Stimulated activated naive CD8-positive, alpha-beta T cell treated with anti-CD3 and anti-CD28 coated beads, Interleukin-15, amount 100 ng/mL, for 72 hours (primary cell): Measurements from ENCODE around the gene ABCD3.

Experiments used
- ATAC-seq: fragments of 150-1000 bp; cut with Tn5 transposase; 2 replicates; pipeline ENCODE4 v1.10.0; 2021; ENCODE audit warnings: mild to moderate bottlenecking, moderate library complexity
- DNase-seq, 2 donors: peaks; one replicate each; pipeline ENCODE4 v3.0.0; 2021 to 2022
- H3K27ac Mint-ChIP-seq, 2 donors: one replicate each; pipeline ENCODE4 v1.8.0; 2022; ENCODE audit warnings: mild to moderate bottlenecking in 2 of 2, mixed read lengths in 2 of 2, moderate library complexity in 2 of 2
- H3K27me3 Mint-ChIP-seq: one replicate; pipeline ENCODE4 v1.8.0; 2022; ENCODE audit warnings: mixed read lengths
- H3K4me1 Mint-ChIP-seq: one replicate; pipeline ENCODE4 v1.8.0; 2022; ENCODE audit warnings: mild to moderate bottlenecking, mixed read lengths
- H3K4me3 Mint-ChIP-seq, 2 donors: one replicate each; pipeline ENCODE4 v1.8.0; 2022; ENCODE audit warnings: mild to moderate bottlenecking in 2 of 2, mixed read lengths in 2 of 2, moderate library complexity in 1 of 2
- H3K9me3 Mint-ChIP-seq, 2 donors: one replicate each; pipeline ENCODE4 v1.8.0; 2022; ENCODE audit warnings: mixed read lengths in 2 of 2

Gene ABCD3

DNA sequence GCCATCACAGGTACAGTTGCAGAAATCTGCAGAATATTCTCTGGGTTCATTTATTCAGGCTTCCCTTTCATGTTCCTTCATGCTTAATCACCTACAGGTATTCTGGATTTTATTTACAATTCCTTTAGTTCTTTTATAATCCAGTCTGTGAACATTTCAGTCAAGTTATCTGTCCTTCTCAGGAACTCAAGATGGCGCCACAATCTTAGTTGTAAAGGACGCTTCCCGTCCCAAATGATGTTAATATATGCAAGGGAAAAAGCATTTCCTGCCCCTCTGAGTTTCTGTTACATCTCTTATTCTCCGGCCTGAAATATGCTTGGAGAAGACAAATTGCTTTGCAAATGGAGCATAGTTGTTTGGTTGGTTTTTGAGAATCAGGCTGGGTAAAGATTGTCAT lies 104.1 kb downstream of the ABCD3 start:
- Mint-ChIP-seq H3K4me3 (no peak overlapping the region), H3K9me3 (no peaks in the 10 kb centered on the region), H3K27ac (no peak overlapping the region), H3K4me1 (no peaks in the 10 kb centered on the region), H3K27me3 (no peaks in the 10 kb centered on the region)
- DNase-seq (no peak), ATAC-seq (no peak)

DNA sequence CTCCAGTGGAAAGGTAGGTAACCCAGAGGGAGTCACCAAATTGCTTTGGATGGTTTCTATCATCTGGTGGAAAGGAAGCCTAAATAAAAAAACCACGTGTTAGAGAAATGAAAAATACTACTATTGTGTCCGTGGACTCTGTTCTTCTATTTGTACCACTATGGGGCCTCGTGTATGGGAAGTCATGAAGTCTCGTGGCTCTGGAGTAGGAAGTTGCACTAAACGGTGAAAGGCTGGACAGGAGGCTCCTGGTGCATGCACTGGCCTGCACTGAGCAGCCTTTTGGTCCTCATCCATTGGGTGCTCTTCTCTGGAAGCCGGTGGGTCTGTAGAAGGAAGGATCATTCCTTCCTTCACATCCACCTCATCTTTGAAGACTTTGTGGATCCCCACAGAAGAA lies 106.3 kb downstream of the ABCD3 start:
- no peaks in the 10 kb centered on the region for H3K27me3 Mint-ChIP-seq
- no peak for DNase-seq
- H3K4me3 Mint-ChIP-seq = no peak overlapping the region
- H3K27ac Mint-ChIP-seq = no peak overlapping the region
- no peaks in the 10 kb centered on the region for H3K9me3 Mint-ChIP-seq
- ATAC-seq = no peak
- no peaks in the 10 kb centered on the region for H3K4me1 Mint-ChIP-seq

DNA sequence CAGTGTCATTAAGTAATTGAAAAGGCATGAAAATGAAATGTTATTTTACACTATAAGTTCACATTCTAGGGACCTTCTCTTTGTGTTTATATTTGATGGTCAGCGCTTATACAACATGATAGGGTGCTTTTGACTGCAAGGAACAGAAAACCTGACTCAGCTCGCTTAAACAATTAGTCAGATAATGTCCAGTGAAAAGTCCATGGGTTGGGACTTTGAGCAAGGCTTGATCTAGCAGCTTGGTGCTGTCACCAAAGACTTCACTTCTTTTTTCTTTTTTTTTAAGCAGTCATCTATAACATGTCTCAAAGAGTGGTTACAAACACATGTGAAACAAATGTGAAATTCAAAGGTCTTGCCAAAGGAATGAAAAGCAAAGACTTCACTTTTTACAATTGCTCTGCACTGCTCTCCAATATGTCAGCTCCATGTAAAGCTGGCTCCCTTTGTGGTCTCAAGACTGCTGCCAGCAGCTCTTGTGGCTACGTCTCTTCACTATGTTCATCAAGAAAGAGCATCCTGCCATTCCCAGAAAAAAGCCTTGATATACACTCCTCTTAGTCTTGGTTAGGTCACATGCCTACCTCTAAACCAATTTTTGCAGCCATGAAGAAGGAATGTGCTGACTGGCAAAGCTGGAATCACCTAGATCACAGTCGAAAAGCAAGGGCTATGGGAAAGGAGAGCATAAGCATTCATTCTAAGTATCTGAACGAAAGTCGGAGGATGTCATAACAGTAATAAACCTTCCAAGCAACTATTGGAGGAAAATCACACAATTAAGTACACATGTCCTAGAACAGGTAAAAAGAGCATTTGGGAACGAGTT lies 108.2 kb downstream of the ABCD3 start:
- Mint-ChIP-seq H3K4me3 (no peak overlapping the region), H3K27me3 (no peaks in the 10 kb centered on the region), H3K9me3 (no peaks in the 10 kb centered on the region), H3K4me1 (no peaks in the 10 kb centered on the region), H3K27ac (no peak overlapping the region)
- no peak for DNase-seq
- no peak for ATAC-seq

DNA sequence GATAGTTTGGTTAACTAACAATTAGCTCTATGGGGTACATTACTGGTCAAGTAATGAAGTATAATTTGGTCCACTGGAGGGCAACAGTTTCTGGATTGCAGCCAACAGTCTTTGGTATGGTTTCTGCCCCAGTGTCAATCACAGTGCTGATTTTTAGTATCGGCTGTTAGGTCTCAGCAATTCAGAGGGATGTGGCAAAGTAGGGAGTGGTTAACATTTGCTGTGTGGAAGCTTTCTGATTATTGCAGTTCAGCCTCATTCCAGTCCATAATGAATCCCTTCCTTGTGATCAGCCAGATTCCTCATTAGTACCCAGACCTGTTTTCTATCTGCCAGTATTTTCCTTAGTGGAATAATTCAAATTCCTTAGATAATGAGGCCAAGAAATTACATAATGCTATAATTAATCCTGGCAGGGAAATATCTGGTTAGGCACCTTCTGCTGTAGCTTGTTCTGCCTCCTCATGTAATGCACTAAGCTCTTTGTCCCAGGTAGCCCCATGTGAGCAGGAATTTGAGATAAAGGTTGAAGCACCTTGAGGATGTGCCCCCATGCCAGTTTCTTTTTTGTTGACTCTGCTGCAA lies 109.3 kb downstream of the ABCD3 start:
- no peaks in the 10 kb centered on the region for H3K9me3 Mint-ChIP-seq
- H3K4me1 Mint-ChIP-seq = no peaks in the 10 kb centered on the region

DNA sequence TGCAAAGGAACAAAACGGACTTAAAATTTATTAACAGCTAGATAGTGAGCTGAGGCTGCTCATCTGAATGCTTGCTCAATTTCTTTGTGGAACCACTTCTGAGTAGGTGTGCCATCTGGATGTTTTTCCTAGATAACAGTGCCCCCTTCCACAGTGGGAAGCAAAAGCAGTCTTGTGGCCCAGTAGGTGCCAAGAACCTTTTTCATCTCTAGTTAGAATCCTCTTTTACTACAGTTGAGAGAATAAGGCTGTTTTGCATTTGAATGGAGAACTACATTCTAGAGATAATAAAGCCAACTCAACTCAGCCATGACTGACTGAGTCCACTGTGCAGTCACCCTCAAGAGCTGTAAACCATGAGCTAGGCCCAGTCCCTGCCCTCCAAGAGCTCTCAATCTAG lies 110.1 kb downstream of the ABCD3 start:
- Mint-ChIP-seq H3K27me3 (no peaks in the 10 kb centered on the region), H3K9me3 (no peaks in the 10 kb centered on the region), H3K4me3 (no peak overlapping the region), H3K27ac (no peak overlapping the region), H3K4me1 (no peaks in the 10 kb centered on the region)
- ATAC-seq = no peak
- no peak for DNase-seq

More for the DNA sequence above, 109.3 kb downstream of the ABCD3 start:
- H3K27me3 Mint-ChIP-seq = no peaks in the 10 kb centered on the region
- H3K27ac Mint-ChIP-seq = no peak overlapping the region
- no peak for DNase-seq
- H3K4me3 Mint-ChIP-seq = no peak overlapping the region
- ATAC-seq = no peak

DNA sequence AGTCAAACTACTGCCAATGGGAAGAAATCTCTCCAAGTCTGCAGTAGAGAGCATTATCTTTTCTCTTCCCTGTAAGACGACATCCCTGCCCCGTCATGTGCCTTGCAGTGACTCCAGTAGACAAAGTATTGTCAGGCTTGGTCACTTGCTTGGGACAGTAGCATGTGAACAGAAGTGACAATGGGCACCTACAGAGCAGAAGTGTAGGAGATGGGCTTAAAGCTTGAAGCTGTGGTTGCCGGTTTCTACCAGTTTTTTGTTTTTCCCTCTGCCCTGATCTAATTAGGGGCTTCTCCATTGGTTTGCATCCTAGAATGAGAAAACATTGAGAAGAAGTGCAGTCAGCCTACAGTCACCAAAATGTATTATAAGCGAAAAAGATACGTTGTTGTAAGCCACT lies 110.6 kb downstream of the ABCD3 start:
- Mint-ChIP-seq H3K27me3 (no peaks in the 10 kb centered on the region), H3K9me3 (no peaks in the 10 kb centered on the region), H3K4me1 (no peaks in the 10 kb centered on the region), H3K4me3 (no peak overlapping the region), H3K27ac (peak overlapping the region in 1 of 2 donors; percentile 34)
- DNase-seq (no peak), ATAC-seq (no peak)

DNA sequence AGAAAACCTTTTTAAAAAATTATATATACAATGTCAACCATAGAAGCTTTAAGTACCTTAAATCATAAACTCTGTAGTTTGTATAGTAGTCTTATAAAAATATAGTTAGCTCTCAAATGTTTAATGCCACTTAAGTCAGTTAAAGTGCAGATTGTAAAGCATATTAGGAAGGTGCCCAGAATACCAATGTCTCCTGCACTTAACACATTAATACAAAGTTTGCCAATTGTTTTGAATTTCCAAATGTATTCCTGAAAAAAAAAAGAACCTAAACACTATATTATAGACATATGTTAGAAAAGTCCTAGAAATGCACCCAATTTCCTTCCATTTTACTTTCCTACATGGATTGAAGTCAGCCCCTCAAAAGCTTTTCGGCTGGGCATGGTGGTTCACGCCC lies 111.2 kb downstream of the ABCD3 start:
- H3K4me1 Mint-ChIP-seq = no peaks in the 10 kb centered on the region
- DNase-seq (no peak), ATAC-seq (no peak)
- H3K4me3 Mint-ChIP-seq = no peak overlapping the region
- no peak overlapping the region for H3K27ac Mint-ChIP-seq
- peaks cover under 1% of the 10 kb centered on the region for H3K27me3 Mint-ChIP-seq
- no peaks in the 10 kb centered on the region for H3K9me3 Mint-ChIP-seq

DNA sequence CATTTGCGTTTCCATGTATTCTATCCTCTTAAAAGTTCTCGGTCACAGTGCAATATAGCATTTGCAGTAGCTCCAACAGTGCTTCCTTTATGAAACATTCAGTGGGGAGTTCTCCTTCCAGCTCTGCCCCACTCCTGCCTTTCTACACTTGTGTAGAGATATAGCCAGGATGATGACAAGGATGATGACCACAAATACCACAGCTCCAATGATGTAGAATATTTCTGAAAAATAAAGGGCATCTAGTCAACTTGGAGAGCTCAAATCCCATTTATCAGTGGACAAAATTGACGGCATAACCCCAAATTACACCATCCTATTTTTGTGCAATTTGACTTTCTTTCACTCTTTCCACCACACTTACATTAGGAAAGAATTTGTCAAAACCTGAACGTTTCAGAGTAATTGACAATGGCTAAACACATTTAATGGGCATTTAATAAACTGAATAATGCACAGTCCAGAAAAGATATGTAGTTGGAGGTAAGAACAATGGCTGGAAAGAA lies 112.2 kb downstream of the ABCD3 start:
- ATAC-seq (no peak), DNase-seq (no peak)
- H3K4me3 Mint-ChIP-seq = no peak overlapping the region
- H3K9me3 Mint-ChIP-seq = no peaks in the 10 kb centered on the region
- H3K27ac Mint-ChIP-seq = no peak overlapping the region
- H3K4me1 Mint-ChIP-seq = no peaks in the 10 kb centered on the region
- H3K27me3 Mint-ChIP-seq = peaks cover 10% of the 10 kb centered on the region

DNA sequence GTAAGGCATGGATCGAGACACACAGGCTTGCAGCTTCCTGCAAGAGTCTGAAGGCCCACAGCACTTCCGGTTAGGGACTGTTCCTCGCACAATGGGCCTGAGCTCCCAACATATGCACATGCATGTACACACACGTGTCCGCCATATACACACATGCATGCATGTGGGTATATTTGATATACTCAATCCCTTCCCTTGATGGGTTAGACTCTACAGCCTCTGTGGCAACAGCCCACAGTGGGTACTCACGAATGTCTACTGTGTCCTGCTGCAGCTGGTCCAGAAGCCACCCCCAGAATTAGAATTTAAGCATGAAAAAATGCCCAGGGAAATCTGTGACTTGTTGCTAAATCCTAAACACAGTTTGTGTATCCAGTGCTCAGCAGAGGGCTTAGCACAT lies 113.5 kb downstream of the ABCD3 start:
- no peak for DNase-seq
- H3K4me3 Mint-ChIP-seq = no peak overlapping the region
- ATAC-seq = no peak
- no peaks in the 10 kb centered on the region for H3K9me3 Mint-ChIP-seq
- H3K4me1 Mint-ChIP-seq = no peaks in the 10 kb centered on the region
- peaks cover 18% of the 10 kb centered on the region for H3K27me3 Mint-ChIP-seq
- no peak overlapping the region for H3K27ac Mint-ChIP-seq

DNA sequence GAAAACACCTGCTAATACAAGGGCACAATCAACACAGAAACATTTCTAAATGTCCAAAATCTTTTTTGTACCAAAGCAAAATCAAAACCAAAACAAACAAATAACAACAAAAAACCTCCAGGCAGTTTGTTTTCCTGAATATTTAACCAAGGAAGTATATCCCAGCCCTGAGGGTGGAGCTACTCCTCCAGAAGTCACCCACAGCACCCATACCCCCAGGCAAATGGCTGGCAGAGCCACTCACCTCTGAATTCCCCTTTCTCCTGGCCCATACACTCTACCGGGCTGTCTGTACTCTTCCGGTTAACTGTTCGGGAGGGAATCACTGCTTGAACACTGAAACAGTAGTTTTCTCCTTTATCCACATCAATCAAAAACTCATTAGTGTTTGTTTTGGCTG lies 113.9 kb downstream of the ABCD3 start:
- DNase-seq (no peak), ATAC-seq (no peak)
- no peak overlapping the region for H3K4me3 Mint-ChIP-seq
- H3K9me3 Mint-ChIP-seq = no peaks in the 10 kb centered on the region
- no peaks in the 10 kb centered on the region for H3K4me1 Mint-ChIP-seq
- peaks cover 22% of the 10 kb centered on the region for H3K27me3 Mint-ChIP-seq
- H3K27ac Mint-ChIP-seq = no peak overlapping the region

DNA sequence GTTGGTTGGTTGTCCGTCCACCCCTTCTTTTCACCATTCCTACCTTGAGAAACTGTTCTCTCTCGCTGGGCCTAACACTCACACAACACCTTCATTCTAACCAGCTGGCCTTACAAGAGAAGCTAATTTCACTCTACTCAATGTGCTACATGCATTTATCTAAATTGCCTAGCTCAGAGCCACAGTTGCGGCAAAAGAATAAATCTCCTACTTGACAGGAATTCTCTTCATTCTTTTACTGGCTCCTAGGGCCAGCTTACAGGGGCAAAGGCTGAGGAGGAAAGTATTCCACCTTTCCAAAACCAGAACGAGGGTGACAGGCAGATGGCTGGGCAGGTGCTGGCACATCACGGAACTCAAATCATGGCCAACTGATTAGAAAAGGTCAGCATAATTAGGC lies 116.9 kb downstream of the ABCD3 start:
- no peak for DNase-seq
- Mint-ChIP-seq H3K9me3 (no peaks in the 10 kb centered on the region), H3K27ac (no peak overlapping the region), H3K4me1 (no peaks in the 10 kb centered on the region), H3K4me3 (no peak overlapping the region), H3K27me3 (peaks cover 51% of the 10 kb centered on the region)
- ATAC-seq = no peak

DNA sequence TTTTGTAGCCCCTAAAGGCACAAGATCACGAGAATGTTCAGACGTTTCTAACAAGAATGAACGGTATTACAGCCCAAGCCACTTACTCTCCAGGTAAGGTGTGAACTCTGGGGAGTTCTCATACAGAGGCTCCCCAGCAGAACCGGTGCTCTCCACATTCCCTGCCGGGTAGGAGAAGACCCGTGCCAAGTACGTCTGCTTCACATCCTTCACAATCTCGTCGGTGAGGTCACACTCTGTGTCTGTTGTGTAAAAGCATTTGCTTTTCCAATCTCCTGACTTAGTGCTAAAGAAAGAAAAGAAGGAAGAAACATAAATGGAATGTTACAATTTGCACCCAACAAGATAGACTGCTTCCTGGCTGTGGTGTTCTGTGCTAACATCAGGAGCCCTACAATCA lies 117.7 kb downstream of the ABCD3 start:
- DNase-seq (no peak), ATAC-seq (no peak)
- Mint-ChIP-seq H3K4me3 (no peak overlapping the region), H3K9me3 (no peaks in the 10 kb centered on the region), H3K27me3 (peaks cover 58% of the 10 kb centered on the region), H3K4me1 (peaks cover 1% of the 10 kb centered on the region), H3K27ac (no peak overlapping the region)

DNA sequence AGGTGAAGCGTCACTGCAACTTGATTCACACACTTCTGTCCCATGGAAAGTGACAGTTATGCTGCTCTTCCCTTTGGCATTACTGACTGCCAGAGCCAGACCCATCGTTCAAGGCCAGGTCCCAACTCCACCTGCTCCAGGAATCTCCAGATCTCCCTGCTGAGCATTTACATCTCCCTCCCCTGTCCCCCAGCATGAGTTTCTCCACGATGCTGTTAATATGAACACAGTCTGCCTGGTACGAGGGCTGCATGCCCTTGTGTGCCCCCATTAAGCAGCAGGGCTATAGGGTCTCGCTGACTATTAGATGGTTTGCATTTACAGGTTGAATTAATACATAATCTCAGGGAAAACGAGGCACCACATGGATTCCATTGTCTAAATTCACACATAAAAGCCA lies 119.1 kb downstream of the ABCD3 start:
- ATAC-seq = no peak
- Mint-ChIP-seq H3K4me1 (peaks cover 11% of the 10 kb centered on the region), H3K27me3 (peaks cover 70% of the 10 kb centered on the region), H3K4me3 (no peak overlapping the region), H3K27ac (no peak overlapping the region), H3K9me3 (no peaks in the 10 kb centered on the region)
- DNase-seq = no peak

DNA sequence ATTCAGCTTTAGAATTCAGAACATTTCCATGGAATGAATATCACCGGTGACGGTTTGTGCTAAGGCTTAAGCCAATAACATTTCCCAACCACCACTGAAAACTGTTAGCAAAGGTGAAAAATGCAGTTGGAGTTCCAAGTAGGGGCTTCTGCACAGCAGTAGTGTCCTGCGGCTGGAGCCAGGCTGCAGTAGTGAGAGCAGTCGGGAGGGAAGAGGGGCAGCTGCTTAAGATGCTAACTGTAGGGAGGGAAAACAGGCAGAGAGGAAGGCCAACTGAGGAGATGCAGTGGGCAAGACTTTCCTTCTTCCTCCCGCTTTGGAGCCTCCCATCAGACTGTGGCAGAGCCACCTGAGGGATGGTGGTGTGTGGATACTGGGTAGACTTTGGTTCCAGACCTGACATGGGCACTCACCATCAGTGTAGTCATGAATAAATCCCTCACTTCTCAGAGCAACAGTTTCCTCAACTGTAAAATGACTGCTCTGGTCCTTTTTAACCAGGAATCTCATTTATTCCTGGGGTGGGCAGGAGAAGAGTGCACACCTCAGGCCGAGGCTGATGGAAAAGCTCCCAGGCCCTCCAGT lies 120.1 kb downstream of the ABCD3 start:
- H3K27me3 Mint-ChIP-seq = peaks cover 81% of the 10 kb centered on the region
- H3K9me3 Mint-ChIP-seq = no peaks in the 10 kb centered on the region
- H3K4me1 Mint-ChIP-seq = peaks cover 21% of the 10 kb centered on the region

DNA sequence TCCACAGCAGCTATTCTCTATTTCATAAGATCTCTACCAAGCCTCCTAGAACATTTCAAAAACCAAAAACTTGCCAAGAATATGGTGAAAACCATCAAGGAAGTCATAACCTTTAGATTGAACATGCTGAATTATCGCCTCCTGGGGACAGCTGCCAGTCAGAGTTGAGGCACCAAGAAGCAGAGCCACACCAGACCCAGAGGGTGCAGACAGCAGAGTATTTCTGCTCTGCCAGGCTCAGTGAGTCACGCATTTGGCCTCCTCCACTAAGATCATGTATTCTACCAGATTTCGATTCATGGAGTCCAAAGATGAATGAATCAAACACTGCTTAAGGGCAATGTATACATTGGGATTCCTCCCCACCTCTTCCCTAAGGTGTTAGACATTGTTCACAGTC lies 121.3 kb downstream of the ABCD3 start:
- DNase-seq = no peak
- Mint-ChIP-seq H3K4me3 (no peak overlapping the region), H3K4me1 (peaks cover 21% of the 10 kb centered on the region), H3K27ac (no peak overlapping the region), H3K27me3 (peaks cover 91% of the 10 kb centered on the region), H3K9me3 (no peaks in the 10 kb centered on the region)
- ATAC-seq = no peak

More for the DNA sequence above, 120.1 kb downstream of the ABCD3 start:
- Mint-ChIP-seq H3K27ac (no peak overlapping the region), H3K4me3 (no peak overlapping the region)
- no peak for DNase-seq
- no peak for ATAC-seq
